A549 (cell line): ENCODE results near the gene EPHA1.

Experiments used
- EP300 ChIP-seq, 2 experiments: fragments of >200 bp; sonication (Bioruptor Twin); formaldehyde crosslinking; IDR thresholded peaks; 2 replicates in 1 of 2; 3 replicates in 1 of 2; pipeline ENCODE4 v1.6.1; 2016 to 2017
- POLR2A ChIP-seq: IDR thresholded peaks from 2 replicates; pipeline ENCODE4 v1.6.1; 2012; ENCODE audit warnings: mild to moderate bottlenecking, low read length
- SMC3 ChIP-seq: fragments of >200 bp; sonication (Bioruptor Twin); formaldehyde crosslinking; IDR thresholded peaks from 3 replicates; pipeline ENCODE4 v1.6.1; 2018; ENCODE audit warnings: inconsistent platforms
- TP53 ChIP-seq: fragments of 250-450 bp; sonication (Bioruptor Pico); IDR thresholded peaks from 2 replicates; pipeline ENCODE4 v1.5.0; 2021; ENCODE audit warnings: mild to moderate bottlenecking, moderate library complexity
- TF ChIP-seq, protein P1 (sequence below): fragments of >200 bp; sonication (Bioruptor Twin); formaldehyde crosslinking; IDR thresholded peaks from 3 replicates; pipeline ENCODE4 v1.5.1; 2016

DNA sequence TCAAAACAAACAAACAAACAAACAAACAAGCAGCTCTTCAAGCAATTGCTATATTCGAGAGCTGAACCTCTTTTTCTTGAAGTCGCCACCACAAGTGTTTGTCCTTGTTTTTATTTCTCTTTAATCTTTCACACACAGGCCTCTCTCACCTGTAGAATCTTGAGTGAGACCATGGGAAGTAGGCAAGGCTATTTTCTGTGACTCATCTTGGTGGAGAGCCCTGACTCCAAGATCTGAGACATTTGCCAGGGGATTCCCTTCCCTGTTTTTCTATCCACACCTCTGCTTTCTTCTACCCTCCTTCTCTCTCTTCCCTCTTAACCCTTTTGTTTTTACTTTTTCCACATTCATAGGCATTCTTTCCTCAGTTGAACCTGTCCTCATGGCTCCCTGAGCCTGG, 26.6 kb upstream of the EPHA1 start:
- TF ChIP-seq, protein P1, sequence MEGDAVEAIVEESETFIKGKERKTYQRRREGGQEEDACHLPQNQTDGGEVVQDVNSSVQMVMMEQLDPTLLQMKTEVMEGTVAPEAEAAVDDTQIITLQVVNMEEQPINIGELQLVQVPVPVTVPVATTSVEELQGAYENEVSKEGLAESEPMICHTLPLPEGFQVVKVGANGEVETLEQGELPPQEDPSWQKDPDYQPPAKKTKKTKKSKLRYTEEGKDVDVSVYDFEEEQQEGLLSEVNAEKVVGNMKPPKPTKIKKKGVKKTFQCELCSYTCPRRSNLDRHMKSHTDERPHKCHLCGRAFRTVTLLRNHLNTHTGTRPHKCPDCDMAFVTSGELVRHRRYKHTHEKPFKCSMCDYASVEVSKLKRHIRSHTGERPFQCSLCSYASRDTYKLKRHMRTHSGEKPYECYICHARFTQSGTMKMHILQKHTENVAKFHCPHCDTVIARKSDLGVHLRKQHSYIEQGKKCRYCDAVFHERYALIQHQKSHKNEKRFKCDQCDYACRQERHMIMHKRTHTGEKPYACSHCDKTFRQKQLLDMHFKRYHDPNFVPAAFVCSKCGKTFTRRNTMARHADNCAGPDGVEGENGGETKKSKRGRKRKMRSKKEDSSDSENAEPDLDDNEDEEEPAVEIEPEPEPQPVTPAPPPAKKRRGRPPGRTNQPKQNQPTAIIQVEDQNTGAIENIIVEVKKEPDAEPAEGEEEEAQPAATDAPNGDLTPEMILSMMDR, result no peak
- TF ChIP-seq EP300 (IDR thresholded peaks at IDR 0.05) (no peak), TP53 (CRISPR knock-in tag) (no peak), SMC3 (no peak), POLR2A (no peak)
